SKM-1 (cell line): Measurements from ENCODE around the gene HS6ST3.
"Not testable (repeated sequence)": the region's sequence is repeated elsewhere in the genome, so short reads cannot be mapped to it uniquely, and the experiment has no call there.

Experiments used
- DNase-seq: peaks from one replicate; lab custom pipeline; 2025; ENCODE audit not compliant: unreplicated experiment; lab: John Stamatoyannopoulos, UW

Gene HS6ST3

GRCh38 chr13:96710166-96710862 lies 620.4 kb downstream of the HS6ST3 start:
- no peak for DNase-seq

- no peak for DNase-seq
Observed at GRCh38 chr13:96720446-96720845, 630.5 kb downstream of the HS6ST3 start.

- DNase-seq: no peak
Observed at GRCh38 chr13:96726651-96727050, 636.7 kb downstream of the HS6ST3 start.

DNA sequence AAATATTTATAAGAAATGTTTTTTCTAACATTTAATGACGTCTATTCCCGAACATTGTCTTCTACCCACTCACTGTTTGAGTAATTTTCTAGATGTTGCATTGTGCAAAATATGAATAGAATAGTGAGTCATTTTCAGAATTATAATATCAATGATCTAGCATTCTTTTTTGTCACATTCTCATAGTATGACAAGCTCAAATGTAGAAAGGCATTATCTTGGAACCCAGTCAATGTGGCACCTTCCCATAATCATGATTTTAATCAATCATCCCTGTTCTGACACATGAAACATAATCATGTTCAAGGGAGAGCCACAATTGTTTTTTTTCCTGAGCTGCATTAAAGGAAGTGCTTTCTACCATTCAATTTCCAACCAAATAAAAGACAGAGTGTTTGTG lies 638.6 kb downstream of the HS6ST3 start:
- DNase-seq: no peak

GRCh38 chr13:96730676-96731075 lies 640.8 kb downstream of the HS6ST3 start:
- no peak for DNase-seq

GRCh38 chr13:96734499-96734898 lies 644.6 kb downstream of the HS6ST3 start:
- no peak for DNase-seq

GRCh38 chr13:96741779-96742178 lies 651.9 kb downstream of the HS6ST3 start:
- no peak for DNase-seq

DNA sequence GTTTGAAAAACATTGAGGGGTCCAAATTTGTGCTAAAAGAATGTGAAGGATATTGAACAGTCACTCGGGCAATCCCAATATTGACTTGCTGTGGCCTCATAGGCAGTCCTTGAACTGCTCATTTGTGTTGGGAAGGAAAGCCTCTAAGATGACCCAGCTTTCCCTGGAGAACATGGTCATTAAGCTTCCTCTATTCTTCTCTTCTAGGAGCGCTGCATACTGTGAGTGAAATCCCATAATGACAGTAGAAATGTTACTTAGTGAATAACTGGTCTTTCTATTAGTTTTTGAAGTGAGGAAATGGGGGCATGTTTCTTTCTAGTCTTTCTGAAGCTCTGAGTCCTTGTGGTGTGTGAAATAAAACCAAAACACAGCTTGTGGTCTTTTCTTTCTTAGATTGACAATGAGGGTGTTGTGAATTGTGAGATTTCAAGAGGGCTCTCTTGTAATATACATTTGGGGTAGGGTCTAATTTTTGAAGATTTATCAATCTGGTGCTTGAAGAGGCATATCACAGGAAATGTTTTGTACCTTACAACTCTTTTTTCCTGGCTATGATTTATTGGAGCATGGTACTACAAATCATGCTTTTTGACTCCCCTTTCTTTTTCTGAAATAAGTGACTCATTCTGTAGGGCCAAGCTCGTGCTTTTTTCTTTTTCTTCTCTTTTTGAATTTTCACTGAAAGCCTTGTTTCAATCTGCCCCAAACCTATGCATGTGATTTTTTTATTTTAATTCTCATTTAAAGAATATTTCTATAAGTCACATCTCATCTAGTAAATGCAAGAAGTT lies 653.6 kb downstream of the HS6ST3 start:
- no peak for DNase-seq

GRCh38 chr13:96744367-96745331 lies 654.7 kb downstream of the HS6ST3 start:
- no peak for DNase-seq

- DNase-seq: no peak
Observed at GRCh38 chr13:96746886-96747285, 657.0 kb downstream of the HS6ST3 start.

DNA sequence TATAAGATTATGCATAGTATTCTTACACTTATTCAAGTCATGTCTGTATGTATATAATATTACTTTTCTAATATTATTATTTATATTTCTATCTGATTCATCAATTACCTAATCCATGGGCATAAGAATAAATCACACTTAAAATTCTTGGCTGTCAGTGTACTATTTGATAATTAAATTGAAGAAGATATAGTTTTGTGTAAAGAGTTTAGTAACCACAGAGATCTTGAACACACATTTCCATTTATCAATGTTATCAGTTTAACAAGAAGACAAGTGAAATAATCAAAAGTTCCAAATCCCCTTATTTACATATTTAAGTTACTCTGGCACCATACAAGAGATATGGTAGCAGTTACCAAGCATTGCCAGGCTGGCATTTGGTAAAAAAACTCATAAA lies 659.9 kb downstream of the HS6ST3 start:
- DNase-seq: no peak

- no peak for DNase-seq
Observed at GRCh38 chr13:96751089-96751488, 661.2 kb downstream of the HS6ST3 start.

DNA sequence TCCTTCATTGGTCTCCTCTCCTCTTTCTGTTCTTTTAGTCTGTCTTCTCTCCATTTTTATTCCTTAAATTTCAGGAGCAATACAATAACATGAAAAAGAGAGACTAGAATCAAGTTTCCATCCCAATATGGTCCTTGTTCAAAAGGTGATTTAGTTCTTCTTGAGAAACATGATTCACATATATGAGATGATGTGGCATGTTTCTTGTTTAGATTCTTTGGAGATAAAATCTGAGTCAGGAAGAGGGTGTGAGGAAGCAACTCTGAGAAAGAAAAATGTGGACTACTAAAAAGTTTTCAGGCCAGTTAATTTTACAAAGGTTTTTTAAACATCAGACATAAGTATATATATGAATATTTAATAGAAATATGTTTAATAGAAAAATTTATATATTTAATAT lies 673.0 kb downstream of the HS6ST3 start:
- no peak for DNase-seq

GRCh38 chr13:96766306-96766705 lies 676.4 kb downstream of the HS6ST3 start:
- DNase-seq: no peak

- DNase-seq: no peak
Observed at GRCh38 chr13:96768524-96768923, 678.6 kb downstream of the HS6ST3 start.

DNA sequence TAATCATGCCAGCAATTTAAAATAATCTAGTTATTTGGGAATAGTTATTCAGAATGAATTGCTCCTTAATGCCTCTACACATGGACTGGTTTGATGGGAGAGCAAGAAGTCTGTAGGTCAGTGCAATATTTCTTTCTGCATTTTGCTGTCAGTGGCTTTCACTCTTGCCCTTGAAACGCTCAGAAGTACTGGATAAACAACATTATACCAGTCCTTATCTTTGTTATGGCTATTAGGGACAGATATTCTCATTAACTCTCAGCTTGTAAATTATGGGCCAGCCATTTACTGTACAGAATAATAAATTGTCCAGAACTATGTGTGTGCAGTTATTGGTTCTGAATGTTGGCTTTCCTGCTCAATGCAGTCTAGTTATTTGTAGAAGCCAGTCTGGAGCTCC lies 680.0 kb downstream of the HS6ST3 start:
- DNase-seq: no peak

DNA sequence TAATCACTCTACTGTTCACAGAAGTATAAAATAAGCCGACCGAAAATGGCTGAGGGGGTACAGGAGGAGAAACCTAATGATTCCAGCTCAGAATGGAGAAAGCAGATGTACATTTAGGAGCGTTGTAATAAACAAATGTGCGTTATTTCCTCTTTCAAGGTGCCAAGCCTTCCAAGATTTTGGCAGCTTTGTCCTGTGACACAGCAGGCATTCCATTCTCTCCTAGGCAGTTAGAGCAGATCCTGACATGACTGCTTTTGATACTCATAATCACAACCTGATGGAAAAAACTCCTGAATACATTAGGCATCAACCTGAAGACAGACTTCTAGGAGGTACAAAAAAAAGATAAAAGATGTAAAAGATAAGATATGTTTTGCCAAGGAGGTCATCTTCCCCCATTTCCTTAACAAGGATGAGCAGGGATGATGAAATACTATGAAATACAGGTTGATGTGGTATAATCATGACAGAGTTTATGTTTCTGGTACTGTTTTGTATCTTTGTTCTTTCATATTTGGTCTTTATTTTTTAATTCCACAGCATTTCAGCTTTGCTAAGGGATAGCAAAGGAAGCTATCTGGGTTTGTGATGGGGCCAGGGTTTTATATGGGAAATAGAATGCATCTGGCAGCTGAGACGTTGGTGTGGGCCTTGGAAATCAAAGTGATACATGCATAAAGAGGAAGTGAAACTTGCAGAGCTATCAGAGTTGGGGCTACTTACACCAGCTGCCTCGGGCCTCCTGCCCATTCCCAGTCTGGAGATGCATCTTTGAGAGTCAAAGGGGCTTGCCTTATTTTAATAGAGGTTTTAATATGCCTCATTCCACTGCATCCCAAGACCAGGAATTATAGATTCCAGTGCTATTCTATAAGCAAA lies 681.8 kb downstream of the HS6ST3 start:
- DNase-seq: no peak

- DNase-seq: no peak
Observed at GRCh38 chr13:96772426-96772825, 682.5 kb downstream of the HS6ST3 start.

- DNase-seq: not testable (repeated sequence)
Observed at GRCh38 chr13:96778302-96778701, 688.4 kb downstream of the HS6ST3 start.

GRCh38 chr13:96779691-96780090 lies 689.8 kb downstream of the HS6ST3 start:
- DNase-seq: no peak
